ENCODE measurements around the gene DDOST. TPM values are rescaled to one million over a fixed set of nuclear protein-coding genes. Genes with fewer than 3 reads are reported as not detected.

Gene DDOST
- total and polyA plus RNA-seq, 10 of the 15 experiments (the other 5 are each of a cell fraction or from before 2014, with no cell fraction given), result 100 to 274 (median 201) TPM

DNA sequence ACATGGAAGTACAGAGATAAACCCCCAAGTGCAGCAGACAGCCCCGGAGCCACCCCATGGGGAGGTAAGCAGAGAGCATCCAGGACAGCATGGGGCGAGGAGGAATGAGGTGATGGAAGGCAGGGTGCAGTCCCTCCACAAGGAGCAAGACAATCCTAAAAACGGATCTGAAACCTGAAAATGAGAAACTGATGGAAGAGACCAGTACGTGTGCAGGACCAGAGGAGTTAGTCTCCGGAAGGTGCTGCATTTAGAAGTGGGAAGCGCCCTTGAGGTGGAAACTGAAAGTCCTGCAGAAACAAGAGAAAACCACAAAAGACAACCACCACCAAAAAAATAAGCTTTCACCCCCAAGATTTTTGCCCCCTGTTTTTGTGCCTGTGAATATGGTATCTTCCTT, 17.4 kb upstream of the DDOST start (continued):
- TF ChIP-seq NFIC (IDR thresholded peaks at IDR 0.05; ENCODE audit: low read depth, low read length) (peak; percentile 86; the same call in 1 of the 2 replicates), EP300 (IDR thresholded peaks at IDR 0.05; ENCODE audit: borderline replicate concordance in 1 of 2, control insufficient read depth in 1 of 2, low read depth in 2 of 2, low read length in 2 of 2) (peak; percentile 24 to 42; a peak in 1 of 4 replicates), SMARCA5 (IDR thresholded peaks at IDR 0.05) (no peak), MEF2B (IDR thresholded peaks at IDR 0.05; ENCODE audit: partially characterized antibody, poor library complexity, severe bottlenecking) (peak; percentile 79), TARDBP (IDR thresholded peaks at IDR 0.05; ENCODE audit: borderline replicate concordance) (no peak), NFXL1 (IDR thresholded peaks at IDR 0.05; ENCODE audit: borderline replicate concordance) (no peak), PBX3 (IDR thresholded peaks at IDR 0.05; ENCODE audit: insufficient replicate concordance, low read depth, low read length) (no peak), YY1 (IDR thresholded peaks at IDR 0.05; ENCODE audit: low read depth, low read length) (no peak), BCL11A (IDR thresholded peaks at IDR 0.05; ENCODE audit: low read depth, low read length) (peak; percentile 67), NR2F1 (conservative IDR thresholded peaks at IDR 0.05) (no peak), ASH2L (IDR thresholded peaks at IDR 0.05; ENCODE audit: borderline replicate concordance, low read depth) (no peak), BMI1 (IDR thresholded peaks at IDR 0.05; ENCODE audit: borderline replicate concordance) (no peak), NR2C1 (IDR thresholded peaks at IDR 0.05) (no peak), ZBTB33 (IDR thresholded peaks at IDR 0.05) (no peak), ZNF24 (IDR thresholded peaks at IDR 0.05) (no peak), ZBTB4 (CRISPR knock-in tag; IDR thresholded peaks at IDR 0.05) (no peak), RUNX3 (IDR thresholded peaks at IDR 0.05; ENCODE audit: low read length) (peak; percentile 99), PAX8 (IDR thresholded peaks at IDR 0.05) (no peak), CREB1 (IDR thresholded peaks at IDR 0.05; ENCODE audit: low read depth) (peak; percentile 51; the same call in 1 of the 2 replicates), RELB (IDR thresholded peaks at IDR 0.05; ENCODE audit: low read depth) (peak; percentile 72), JUND (IDR thresholded peaks at IDR 0.05; ENCODE audit: low read depth, low read length) (no peak)
- TF ChIP-seq, protein P1, sequence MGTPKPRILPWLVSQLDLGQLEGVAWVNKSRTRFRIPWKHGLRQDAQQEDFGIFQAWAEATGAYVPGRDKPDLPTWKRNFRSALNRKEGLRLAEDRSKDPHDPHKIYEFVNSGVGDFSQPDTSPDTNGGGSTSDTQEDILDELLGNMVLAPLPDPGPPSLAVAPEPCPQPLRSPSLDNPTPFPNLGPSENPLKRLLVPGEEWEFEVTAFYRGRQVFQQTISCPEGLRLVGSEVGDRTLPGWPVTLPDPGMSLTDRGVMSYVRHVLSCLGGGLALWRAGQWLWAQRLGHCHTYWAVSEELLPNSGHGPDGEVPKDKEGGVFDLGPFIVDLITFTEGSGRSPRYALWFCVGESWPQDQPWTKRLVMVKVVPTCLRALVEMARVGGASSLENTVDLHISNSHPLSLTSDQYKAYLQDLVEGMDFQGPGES (IDR thresholded peaks at IDR 0.05), result no peak
